ENCODE measurements around the gene BCL2A1. TPM values are rescaled to one million over a fixed set of nuclear protein-coding genes. Genes with fewer than 3 reads are reported as not detected.

The BCL2A1 gene
- total RNA-seq, 1 donor from 2014 or later: not detected

- DNase-seq: no peak
- peaks cover 3% of the 10 kb centered on the region for H3K4me1 Mint-ChIP-seq (ENCODE audit: low read depth, unreplicated experiment)
- peaks cover 2% of the 10 kb centered on the region for H3K27me3 Mint-ChIP-seq (ENCODE audit: unreplicated experiment)
- H3K36me3 Mint-ChIP-seq (ENCODE audit: unreplicated experiment): no peaks in the 10 kb centered on the region
- no peak overlapping the region for H3K27ac Mint-ChIP-seq (ENCODE audit: unreplicated experiment)
- no peak for TF ChIP-seq CTCF (IDR thresholded peaks at IDR 0.05; ENCODE audit: partially characterized antibody, unreplicated experiment)
- H3K9me3 Mint-ChIP-seq (ENCODE audit: unreplicated experiment): peaks cover 2% of the 10 kb centered on the region
- no peak overlapping the region for H3K4me3 Mint-ChIP-seq (ENCODE audit: unreplicated experiment)
Measured at GRCh38 chr15:79957741-79958140, 13.3 kb downstream of the BCL2A1 start.

GRCh38 chr15:79956354-79956939 lies 14.5 kb downstream of the BCL2A1 start:
- Mint-ChIP-seq H3K4me1 (ENCODE audit: low read depth, unreplicated experiment) (peaks cover 3% of the 10 kb centered on the region), H3K27ac (ENCODE audit: unreplicated experiment) (no peak overlapping the region), H3K4me3 (ENCODE audit: unreplicated experiment) (no peak overlapping the region), H3K27me3 (ENCODE audit: unreplicated experiment) (peaks cover 2% of the 10 kb centered on the region), H3K36me3 (ENCODE audit: unreplicated experiment) (no peaks in the 10 kb centered on the region), H3K9me3 (ENCODE audit: unreplicated experiment) (peaks cover 4% of the 10 kb centered on the region)
- DNase-seq: no peak
- no peak for TF ChIP-seq CTCF (IDR thresholded peaks at IDR 0.05; ENCODE audit: partially characterized antibody, unreplicated experiment)

GRCh38 chr15:79954661-79955060 lies 16.3 kb downstream of the BCL2A1 start:
- no peaks in the 10 kb centered on the region for H3K36me3 Mint-ChIP-seq (ENCODE audit: unreplicated experiment)
- H3K4me3 Mint-ChIP-seq (ENCODE audit: unreplicated experiment): no peak overlapping the region
- DNase-seq: no peak
- peaks cover 3% of the 10 kb centered on the region for H3K4me1 Mint-ChIP-seq (ENCODE audit: low read depth, unreplicated experiment)
- no peak for TF ChIP-seq CTCF (IDR thresholded peaks at IDR 0.05; ENCODE audit: partially characterized antibody, unreplicated experiment)
- peaks cover 2% of the 10 kb centered on the region for H3K27me3 Mint-ChIP-seq (ENCODE audit: unreplicated experiment)
- H3K27ac Mint-ChIP-seq (ENCODE audit: unreplicated experiment): no peak overlapping the region
- H3K9me3 Mint-ChIP-seq (ENCODE audit: unreplicated experiment): peaks cover 4% of the 10 kb centered on the region

- no peak for TF ChIP-seq CTCF (IDR thresholded peaks at IDR 0.05; ENCODE audit: partially characterized antibody, unreplicated experiment)
- Mint-ChIP-seq H3K27me3 (ENCODE audit: unreplicated experiment) (peaks cover 2% of the 10 kb centered on the region), H3K4me1 (ENCODE audit: low read depth, unreplicated experiment) (peaks cover 3% of the 10 kb centered on the region), H3K36me3 (ENCODE audit: unreplicated experiment) (no peaks in the 10 kb centered on the region), H3K27ac (ENCODE audit: unreplicated experiment) (no peak overlapping the region), H3K9me3 (ENCODE audit: unreplicated experiment) (peaks cover 4% of the 10 kb centered on the region), H3K4me3 (ENCODE audit: unreplicated experiment) (no peak overlapping the region)
- DNase-seq: no peak
Measured at GRCh38 chr15:79953951-79954444, 17.0 kb downstream of the BCL2A1 start.

- no peak overlapping the region for H3K27ac Mint-ChIP-seq (ENCODE audit: unreplicated experiment)
- peaks cover 3% of the 10 kb centered on the region for H3K4me1 Mint-ChIP-seq (ENCODE audit: low read depth, unreplicated experiment)
- no peak for DNase-seq
Measured at GRCh38 chr15:79952329-79952728, 18.7 kb downstream of the BCL2A1 start.

More at GRCh38 chr15:79952329-79952728, 18.7 kb downstream of the BCL2A1 start:
- no peak overlapping the region for H3K4me3 Mint-ChIP-seq (ENCODE audit: unreplicated experiment)
- no peaks in the 10 kb centered on the region for H3K36me3 Mint-ChIP-seq (ENCODE audit: unreplicated experiment)
- no peak for TF ChIP-seq CTCF (IDR thresholded peaks at IDR 0.05; ENCODE audit: partially characterized antibody, unreplicated experiment)
- peaks cover 4% of the 10 kb centered on the region for H3K9me3 Mint-ChIP-seq (ENCODE audit: unreplicated experiment)
- H3K27me3 Mint-ChIP-seq (ENCODE audit: unreplicated experiment): peaks cover 2% of the 10 kb centered on the region
